H9 (cell line): ENCODE measurements around the gene DOCK1. TPM values are rescaled to one million over a fixed set of nuclear protein-coding genes. Genes with fewer than 3 reads are reported as not detected.

Experiments used
- DNase-seq: peaks from one replicate; pipeline ENCODE4 v3.0.0-alpha.2; 2017
- H2AFZ ChIP-seq: one replicate; pipeline ENCODE4 v1.6.1; 2013; ENCODE audit warnings: mild to moderate bottlenecking, low read length, control low read depth, moderate library complexity
- H2AK5ac ChIP-seq: 2 replicates; pipeline ENCODE4 v1.6.1; 2013; ENCODE audit warnings: low read length, control low read depth, mixed read lengths; ENCODE audit not compliant: insufficient read length
- H2BK120ac ChIP-seq: one replicate; pipeline ENCODE4 v1.6.1; 2013; ENCODE audit warnings: low read depth, mild to moderate bottlenecking, low read length, control low read depth, inconsistent platforms; ENCODE audit not compliant: poor library complexity, severe bottlenecking
- H2BK12ac ChIP-seq: 2 replicates; pipeline ENCODE4 v1.6.1; 2013; ENCODE audit warnings: low read length, control low read depth, mixed read lengths, low read depth; ENCODE audit not compliant: insufficient read length
- H2BK15ac ChIP-seq: 2 replicates; pipeline ENCODE4 v1.6.1; 2013; ENCODE audit warnings: low read depth, low read length, control low read depth
- H2BK20ac ChIP-seq: one replicate; pipeline ENCODE4 v1.6.1; 2013; ENCODE audit warnings: low read depth, mild to moderate bottlenecking, low read length, control low read depth, inconsistent platforms; ENCODE audit not compliant: poor library complexity, severe bottlenecking
- H2BK5ac ChIP-seq: 2 replicates; pipeline ENCODE4 v1.6.1; 2013; ENCODE audit warnings: low read length, control low read depth, mixed read lengths; ENCODE audit not compliant: insufficient read length
- H3K14ac ChIP-seq: 2 replicates; pipeline ENCODE4 v1.6.1; 2013; ENCODE audit warnings: low read length, control low read depth; ENCODE audit not compliant: insufficient read depth
- H3K18ac ChIP-seq: 2 replicates; pipeline ENCODE4 v1.6.1; 2013; ENCODE audit warnings: low read depth, mild to moderate bottlenecking, mixed read lengths, low read length, control low read depth; ENCODE audit not compliant: insufficient read length
- H3K23ac ChIP-seq: 2 replicates; pipeline ENCODE4 v1.6.1; 2013; ENCODE audit warnings: low read length, control low read depth, mixed read lengths, low read depth; ENCODE audit not compliant: insufficient read length
- H3K23me2 ChIP-seq: 2 replicates; pipeline ENCODE4 v1.6.1; 2013; ENCODE audit warnings: low read depth, mild to moderate bottlenecking, mixed read lengths, low read length, control low read depth; ENCODE audit not compliant: insufficient read length, poor library complexity, severe bottlenecking
- H3K27ac ChIP-seq: 2 replicates; pipeline ENCODE4 v1.5.1; 2013; ENCODE audit warnings: low read length, control low read depth, mixed read lengths, low read depth; ENCODE audit not compliant: insufficient read length
- H3K27me3 ChIP-seq: 2 replicates; pipeline ENCODE4 v1.6.1; 2013; ENCODE audit warnings: low read length, control low read depth, inconsistent platforms; ENCODE audit not compliant: insufficient read depth
- H3K4ac ChIP-seq: 2 replicates; pipeline ENCODE4 v1.6.1; 2013; ENCODE audit warnings: low read depth, mild to moderate bottlenecking, control low read depth, inconsistent platforms, low read length, moderate library complexity
- H3K4me1 ChIP-seq: 2 replicates; pipeline ENCODE4 v1.6.1; 2013; ENCODE audit warnings: low read length, control low read depth, inconsistent platforms; ENCODE audit not compliant: insufficient read depth
- H3K4me2 ChIP-seq: 2 replicates; pipeline ENCODE4 v1.6.1; 2013; ENCODE audit warnings: low read length, control low read depth, mixed read lengths; ENCODE audit not compliant: insufficient read length, insufficient read depth
- H3K56ac ChIP-seq: 2 replicates; pipeline ENCODE4 v1.6.1; 2013; ENCODE audit warnings: low read depth, mild to moderate bottlenecking, mixed read lengths, low read length, control low read depth; ENCODE audit not compliant: insufficient read length
- H3K79me1 ChIP-seq: 2 replicates; pipeline ENCODE4 v1.6.1; 2013; ENCODE audit warnings: low read depth, mild to moderate bottlenecking, moderate library complexity, low read length, control low read depth, inconsistent platforms; ENCODE audit not compliant: insufficient read depth, poor library complexity, severe bottlenecking
- H3K79me2 ChIP-seq: 2 replicates; pipeline ENCODE4 v1.6.1; 2013; ENCODE audit warnings: low read length, control low read depth, inconsistent platforms; ENCODE audit not compliant: insufficient read depth
- H3K9ac ChIP-seq: 2 replicates; pipeline ENCODE4 v1.6.1; 2013; ENCODE audit warnings: low read length, control low read depth, mixed read lengths; ENCODE audit not compliant: insufficient read length; ENCODE audit errors: extremely low read depth
- H3K9me3 ChIP-seq: one replicate; pipeline ENCODE4 v1.6.1; 2013; ENCODE audit warnings: low read depth, low read length, inconsistent platforms; ENCODE audit not compliant: control insufficient read depth
- H3T11ph ChIP-seq: one replicate; pipeline ENCODE4 v1.6.1; 2013; ENCODE audit warnings: mild to moderate bottlenecking, low read length, control low read depth, inconsistent platforms
- H4K20me1 ChIP-seq: one replicate; pipeline ENCODE4 v1.6.1; 2013; ENCODE audit not compliant: control insufficient read depth, insufficient read length, insufficient read depth
- H4K5ac ChIP-seq: 2 replicates; pipeline ENCODE4 v1.6.1; 2013; ENCODE audit warnings: low read depth, mild to moderate bottlenecking, mixed read lengths, low read length, control low read depth; ENCODE audit not compliant: insufficient read length
- H4K8ac ChIP-seq: replicated peaks from 2 replicates; pipeline ENCODE4 v1.6.1; 2013; ENCODE audit warnings: low read length, control low read depth, mixed read lengths, low read depth; ENCODE audit not compliant: insufficient read length
- H4K91ac ChIP-seq: 2 replicates; pipeline ENCODE4 v1.6.1; 2013; ENCODE audit warnings: low read depth, mild to moderate bottlenecking, moderate library complexity, mixed read lengths, low read length, control low read depth; ENCODE audit not compliant: insufficient read length
- H3K27ac Mint-ChIP-seq, 3 experiments: 2 replicates in 2 of 3; 3 replicates in 1 of 3; pipeline ENCODE4 v1.8.0; 2020 to 2021; ENCODE audit warnings: mixed read lengths in 3 of 3, mild to moderate bottlenecking in 1 of 3, moderate library complexity in 1 of 3
- H3K27me3 Mint-ChIP-seq: 2 replicates; pipeline ENCODE4 v1.8.0; 2021; ENCODE audit warnings: low read depth, mild to moderate bottlenecking, moderate library complexity, mixed read lengths
- H3K36me3 Mint-ChIP-seq, 3 experiments: 2 replicates in 2 of 3; 3 replicates in 1 of 3; pipeline ENCODE4 v1.8.0; 2020 to 2021; ENCODE audit warnings: low read depth in 3 of 3, mixed read lengths in 3 of 3; ENCODE audit not compliant: insufficient read depth in 1 of 3
- H3K4me1 Mint-ChIP-seq, 2 experiments: 2 replicates each; pipeline ENCODE4 v1.8.0; 2020; ENCODE audit warnings: mixed read lengths in 2 of 2
- H3K4me3 Mint-ChIP-seq, 2 experiments: 2 replicates in 1 of 2; 3 replicates in 1 of 2; pipeline ENCODE4 v1.8.0; 2020 to 2021; ENCODE audit warnings: mild to moderate bottlenecking in 2 of 2, mixed read lengths in 2 of 2, moderate library complexity in 1 of 2
- H3K9me3 Mint-ChIP-seq, 2 experiments: 2 replicates in 1 of 2; 3 replicates in 1 of 2; pipeline ENCODE4 v1.8.0; 2020; ENCODE audit warnings: mild to moderate bottlenecking in 2 of 2, mixed read lengths in 2 of 2, moderate library complexity in 1 of 2
- CTCF ChIP-seq: fragments of 200-600 bp; sonication (generic); conservative IDR thresholded peaks from 3 replicates; pipeline ENCODE4 v1.8.0; 2021; ENCODE audit warnings: antibody characterized with exemption, mild to moderate bottlenecking
- WGBS: extraction: QIAGEN DNeasy Blood & Tissue Kit; methylation state at CpG from one replicate; pipeline ENCODE4 v1.1.7; 2013; ENCODE audit warnings: missing lambda C conversion rate, low lambda C conversion rate, mixed read lengths; ENCODE audit not compliant: insufficient read length; ENCODE audit errors: extremely low coverage; 5-methylcytosine and 5-hydroxymethylcytosine counted together
- total RNA-seq: library from RNA; stranded (reverse); gene quantifications from 2 replicates; pipeline ENCODE4 v1.2.1, GENCODE V29; 2021

The DOCK1 gene
- total RNA-seq, 1 experiment from 2014 or later, result 57.0 TPM

GRCh38 chr10:126909147-126909546, 3.9 kb downstream of the DOCK1 start:
- Histone ChIP-seq H3K14ac (no peak overlapping the region), H3K4me2 (no peak overlapping the region), H4K20me1 (peaks cover 3% of the 10 kb centered on the region), H3T11ph (no peak overlapping the region), H3K18ac (no peak overlapping the region), H2BK120ac (no peak overlapping the region), H2BK15ac (no peak overlapping the region), H2AK5ac (no peak overlapping the region), H3K4me1 (peaks cover 9% of the 10 kb centered on the region; the same call in 1 of the 2 replicates), H3K79me1 (peaks cover 6% of the 10 kb centered on the region), H3K23me2 (peaks cover 5% of the 10 kb centered on the region), H3K4ac (no peak overlapping the region), H3K56ac (no peak overlapping the region), H3K79me2 (peaks cover 39% of the 10 kb centered on the region; the same call in 1 of the 2 replicates), H3K23ac (no peak overlapping the region), H2BK5ac (no peak overlapping the region), H4K5ac (no peak overlapping the region), H3K9ac (no peak overlapping the region), H4K8ac (no peak overlapping the region), H3K9me3 (no peaks in the 10 kb centered on the region), H2BK12ac (no peak overlapping the region), H3K27me3 (no peaks in the 10 kb centered on the region), H4K91ac (no peak overlapping the region), H2AFZ (no peak overlapping the region), H3K27ac (no peak overlapping the region), H2BK20ac (no peak overlapping the region)
- H3K27ac Mint-ChIP-seq, result no peak overlapping the region
- H3K36me3 Mint-ChIP-seq, result peaks cover 4 to 16% (median 16%) of the 10 kb centered on the region in 3 experiments; a peak in 6 of 7 replicates
- H3K27me3 Mint-ChIP-seq, result peaks cover 4% of the 10 kb centered on the region; the same call in 1 of the 2 replicates
- TF ChIP-seq CTCF, result no peak
- no peak for DNase-seq
- H3K4me3 Mint-ChIP-seq, result no peak overlapping the region
- H3K9me3 Mint-ChIP-seq, result no peaks in the 10 kb centered on the region; a peak in 1 of 5 replicates
- WGBS, result no CpG with 5 or more reads among the region's 4 CpGs
- H3K4me1 Mint-ChIP-seq, result peaks cover 32 to 36% of the 10 kb centered on the region in 2 experiments
